GM19035 (cell line): ENCODE data around the gene COL6A2.
"Not testable (repeated sequence)": the region's sequence is repeated elsewhere in the genome, so short reads cannot be mapped to it uniquely, and the experiment has no call there.

Experiments
- ATAC-seq: cut with Tn5 transposase; IDR thresholded peaks from one replicate; pipeline ENCODE4 v1.9.1; 2021; ENCODE audit not compliant: unreplicated experiment

Gene COL6A2

GRCh38 chr21:46097336-46098293, at the start of gene COL6A2:
TSS of gene COL6A2 (plus strand) at chr21:46098112.
- no peak for ATAC-seq

DNA sequence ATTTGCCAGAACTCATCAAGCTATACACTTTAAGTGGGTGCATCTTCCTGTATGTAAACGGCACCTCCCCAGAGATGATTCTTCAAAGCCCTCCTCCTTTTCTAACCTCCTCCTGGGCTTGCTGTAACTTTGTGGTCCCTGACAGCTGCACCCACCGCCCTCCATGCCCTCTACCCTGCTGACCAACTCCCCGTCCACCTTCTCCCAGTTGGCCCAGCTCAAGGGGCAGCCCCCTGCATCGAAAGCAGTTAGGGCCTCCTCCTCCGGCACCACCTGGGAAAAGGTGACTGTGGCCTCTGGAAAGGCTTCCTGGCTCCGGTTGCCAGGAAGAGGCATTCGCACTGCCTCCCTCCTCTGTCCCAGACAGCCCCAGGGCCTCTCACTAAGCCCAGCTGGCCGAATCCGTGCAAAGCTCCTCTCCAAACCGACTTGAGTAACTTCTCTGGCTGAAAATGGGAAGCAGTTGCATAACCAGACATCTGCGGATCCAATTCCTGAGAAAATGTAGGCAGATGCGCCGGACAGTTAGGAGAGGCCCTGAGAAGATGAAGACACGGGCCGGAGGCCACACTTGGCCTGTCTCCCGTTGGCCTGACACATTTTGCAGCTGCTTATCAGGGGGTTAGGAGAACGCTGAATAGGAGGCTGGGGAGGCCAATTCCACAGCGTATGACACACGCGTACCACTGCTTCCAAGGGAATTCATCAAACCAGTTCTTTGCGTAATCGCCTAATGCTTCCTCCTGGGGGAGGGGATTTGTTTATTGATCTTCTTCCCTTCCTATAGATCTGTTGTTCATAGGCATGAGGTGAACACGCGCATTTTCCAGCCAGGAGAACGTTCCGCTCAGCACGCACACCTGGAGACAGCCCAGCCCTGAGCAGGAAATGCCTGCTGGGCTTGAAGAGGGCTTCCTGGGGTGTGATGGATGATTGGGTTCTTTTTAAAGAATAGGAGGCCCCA, 48.7 kb upstream of the COL6A2 start:
- no peak for ATAC-seq

DNA sequence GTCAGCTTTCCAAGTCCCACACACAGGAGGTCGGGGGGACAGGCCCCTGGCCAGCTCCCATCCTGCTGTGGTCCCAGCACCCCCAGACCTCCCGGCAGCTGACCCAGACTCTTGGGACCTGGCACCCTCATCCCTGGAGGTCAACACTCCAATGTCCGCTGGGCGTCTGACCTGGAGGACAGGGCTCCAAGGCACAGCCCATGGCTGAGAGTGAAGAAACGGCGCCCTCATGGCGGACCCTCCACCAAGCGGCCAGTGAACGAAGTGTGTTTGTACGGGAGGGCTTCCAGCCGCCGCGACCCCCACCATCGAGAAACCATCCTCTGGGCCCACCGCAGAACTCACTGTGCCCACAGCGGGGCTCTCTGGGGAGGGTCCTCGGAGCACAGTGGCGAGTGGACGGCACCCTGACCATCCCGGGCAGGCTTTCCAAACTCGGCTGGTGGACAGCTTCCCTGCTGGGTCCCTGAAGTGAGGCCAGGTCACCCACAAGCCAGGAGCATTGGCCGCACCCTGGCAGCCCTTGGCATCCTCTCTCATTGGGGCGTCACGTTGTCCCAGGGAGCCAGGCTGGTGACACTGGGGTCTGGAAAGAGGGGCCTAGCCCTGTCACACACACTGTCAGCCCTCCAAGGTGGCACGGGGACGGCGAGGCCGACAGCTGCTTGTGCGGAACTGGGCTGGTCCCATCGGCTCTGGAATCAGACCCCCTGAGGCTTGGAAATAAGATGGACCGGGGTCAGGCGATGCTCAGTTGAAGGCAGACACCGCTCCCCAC, 47.8 kb upstream of the COL6A2 start:
- ATAC-seq, result no peak

DNA sequence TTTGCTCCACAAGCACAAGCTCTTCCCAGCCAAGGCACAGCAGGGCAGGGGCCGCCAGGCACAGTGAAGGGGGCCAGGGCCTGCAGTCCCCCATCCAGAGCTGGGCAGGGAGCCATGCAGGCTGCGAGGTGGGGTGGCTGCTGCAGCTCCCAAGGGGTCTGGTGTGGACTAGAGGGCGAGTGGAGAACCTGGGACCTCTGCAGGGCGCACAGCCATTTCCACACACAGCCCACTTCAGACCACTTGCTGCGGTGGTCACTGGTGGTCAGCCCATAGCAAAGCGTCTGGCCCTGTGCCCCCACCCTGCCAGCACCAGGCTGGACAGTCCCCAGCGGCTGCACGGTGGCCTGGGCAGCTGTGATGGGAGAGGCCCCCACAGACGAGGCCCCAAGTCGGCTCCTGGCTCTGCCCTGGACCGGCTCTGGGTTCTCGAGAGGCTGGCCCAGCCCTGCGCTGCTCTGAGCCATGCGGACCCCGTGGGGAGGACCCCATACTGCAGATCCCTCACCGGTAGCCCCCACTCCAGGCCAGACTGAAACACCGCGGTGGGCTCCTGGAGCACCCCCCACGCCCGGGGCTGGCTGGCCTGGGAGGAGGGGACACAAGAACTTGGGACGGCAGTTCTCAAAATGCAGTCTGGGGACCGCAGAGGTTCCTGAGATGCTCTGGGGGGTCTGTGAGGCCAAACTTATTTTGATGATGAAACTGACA, 47.1 kb upstream of the COL6A2 start:
- ATAC-seq, result no peak

- no peak for ATAC-seq
These were observed 46.5 kb upstream of the COL6A2 start for GRCh38 chr21:46051379-46051770.

DNA sequence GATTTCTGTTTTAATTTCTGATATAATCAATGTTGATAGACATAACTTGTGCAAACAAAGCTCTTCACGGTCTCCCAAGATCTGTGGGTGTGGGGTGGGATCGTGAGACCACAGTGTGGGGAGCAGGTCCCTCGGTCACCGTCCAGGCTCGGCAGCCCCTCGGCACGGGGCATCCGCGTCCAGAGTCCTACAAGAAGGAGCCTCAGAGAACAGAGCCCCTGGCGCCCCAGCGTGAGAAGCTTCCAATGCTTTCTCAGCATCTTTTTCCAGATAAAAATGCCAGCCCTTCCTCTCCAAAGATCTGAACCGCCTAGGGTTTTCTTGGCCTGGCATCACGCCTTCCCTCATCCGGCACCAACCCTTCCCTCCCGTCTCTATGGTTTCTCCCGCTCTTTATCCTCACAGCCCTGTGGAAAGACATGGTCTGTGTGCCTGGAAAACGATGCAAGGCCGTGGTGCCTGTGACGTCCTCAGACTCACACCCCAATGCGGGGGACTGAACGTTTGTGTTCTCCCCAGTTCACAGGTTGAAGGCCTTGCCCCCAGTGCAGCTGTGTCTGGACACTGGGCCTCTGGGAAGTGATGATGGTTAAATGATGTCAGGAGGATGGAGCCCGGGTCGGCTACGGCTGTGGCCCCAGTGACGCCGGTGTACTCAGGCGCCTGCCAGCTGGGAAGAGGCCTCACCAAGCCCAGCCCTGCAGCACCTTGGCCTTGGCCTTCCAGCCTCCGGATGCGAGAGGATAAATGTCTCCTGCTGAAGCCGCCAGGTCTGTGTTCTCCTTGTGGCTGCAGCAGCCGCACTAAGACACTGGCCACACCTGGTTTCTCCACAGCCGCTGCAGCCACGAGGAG, 45.9 kb upstream of the COL6A2 start:
- ATAC-seq, result no peak

GRCh38 chr21:46052703-46053651, 44.9 kb upstream of the COL6A2 start:
- no peak for ATAC-seq

GRCh38 chr21:46054031-46054430, 43.9 kb upstream of the COL6A2 start:
- no peak for ATAC-seq

GRCh38 chr21:46054451-46054881, 43.4 kb upstream of the COL6A2 start:
- no peak for ATAC-seq

GRCh38 chr21:46055863-46056281, 42.0 kb upstream of the COL6A2 start:
- ATAC-seq, result no peak

GRCh38 chr21:46056450-46056903, 41.4 kb upstream of the COL6A2 start:
- no peak for ATAC-seq

GRCh38 chr21:46057111-46057709, 40.7 kb upstream of the COL6A2 start:
- no peak for ATAC-seq

- ATAC-seq, result no peak
These were observed 40.1 kb upstream of the COL6A2 start for GRCh38 chr21:46057710-46058241.

DNA sequence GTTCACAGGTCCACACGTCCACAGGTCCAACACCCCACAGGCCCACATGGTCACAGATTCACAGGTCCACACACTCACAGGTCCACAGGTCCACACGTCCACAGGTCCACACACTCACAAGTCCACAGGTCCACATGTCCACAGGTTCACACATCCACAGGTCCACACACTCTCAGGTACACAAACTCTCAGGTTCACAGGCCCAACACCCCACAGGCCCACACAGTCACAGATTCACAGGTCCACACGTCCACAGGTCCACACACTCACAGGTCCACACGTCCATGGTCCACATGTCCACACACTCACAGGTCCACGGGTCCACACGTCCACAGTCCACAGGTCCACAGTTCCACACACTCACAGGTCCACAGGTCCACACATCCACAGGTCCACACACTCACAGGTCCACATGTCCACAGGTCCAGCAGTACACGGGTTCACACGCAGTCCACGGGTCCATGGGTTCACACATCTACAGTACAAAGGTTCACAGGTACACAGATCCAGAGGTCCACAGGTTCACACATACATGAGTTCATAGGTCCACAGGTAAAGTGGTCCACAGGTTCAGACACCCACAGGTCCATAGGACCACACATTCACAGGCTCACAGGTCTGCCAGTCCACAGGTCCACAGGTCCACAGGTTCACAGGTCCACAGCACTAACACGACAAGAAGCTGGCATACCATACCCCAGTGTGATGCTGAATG, 39.3 kb upstream of the COL6A2 start:
- no peak for ATAC-seq

DNA sequence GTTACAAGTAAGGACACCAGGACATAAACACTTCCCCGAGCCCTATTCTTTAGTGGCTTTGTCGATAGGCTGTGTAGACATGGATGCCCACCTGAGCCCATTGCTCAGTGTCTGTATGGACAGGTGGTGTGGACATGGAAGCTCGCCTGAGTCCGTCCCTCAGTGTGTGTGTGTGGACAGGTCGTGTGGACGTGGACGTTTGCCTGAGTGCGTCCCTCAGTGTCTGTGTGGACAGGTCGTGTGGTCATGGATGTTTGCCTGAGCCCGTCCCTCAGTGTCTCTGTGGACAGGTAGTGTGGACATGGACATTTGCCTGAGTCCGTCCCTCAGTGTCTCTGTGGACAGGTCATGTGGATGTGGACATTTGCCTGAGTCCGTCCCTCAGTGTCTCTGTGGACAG, 38.7 kb upstream of the COL6A2 start:
- ATAC-seq, result no peak

DNA sequence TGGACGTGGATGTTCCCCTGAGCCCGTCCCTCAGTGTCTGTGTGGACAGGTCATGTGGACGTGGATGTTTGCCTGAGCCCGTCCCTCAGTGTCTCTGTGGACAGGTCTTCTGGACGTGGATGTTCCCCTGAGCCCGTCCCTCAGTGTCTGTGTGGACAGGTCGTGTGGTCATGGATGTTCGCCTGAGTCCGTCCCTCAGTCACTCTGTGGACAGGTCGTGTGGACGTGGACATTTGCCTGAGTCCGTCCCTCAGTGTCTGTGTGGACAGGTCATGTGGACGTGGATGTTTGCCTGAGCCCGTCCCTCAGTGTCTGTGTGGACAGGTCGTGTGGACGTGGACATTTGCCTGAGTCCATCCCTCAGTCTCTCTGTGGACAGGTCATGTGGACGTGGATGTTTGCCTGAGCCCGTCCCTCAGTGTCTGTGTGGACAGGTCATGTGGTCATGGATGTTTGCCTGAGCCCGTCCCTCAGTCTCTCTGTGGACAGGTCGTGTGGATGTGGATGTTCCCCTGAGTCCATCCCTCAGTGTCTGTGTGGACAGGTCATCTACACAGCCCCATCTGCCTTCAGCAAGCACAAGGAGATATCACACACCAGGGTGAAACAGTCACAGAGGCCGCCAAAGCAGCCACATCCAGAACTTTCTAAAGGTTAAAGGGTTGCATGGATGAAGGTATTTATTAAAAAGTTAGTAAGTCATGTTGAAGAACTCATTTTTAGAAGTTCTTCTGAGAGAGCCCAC, 38.0 kb upstream of the COL6A2 start:
- not testable (repeated sequence) for ATAC-seq
